HG02610 (cell line): ENCODE data around the gene PZP.
"Not testable (repeated sequence)": the region's sequence is repeated elsewhere in the genome, so short reads cannot be mapped to it uniquely, and the experiment has no call there.

ENCODE experiments used
- ATAC-seq: cut with Tn5 transposase; IDR thresholded peaks from one replicate; pipeline ENCODE4 v1.9.1; 2021; ENCODE audit warnings: mild to moderate bottlenecking, moderate library complexity; ENCODE audit not compliant: unreplicated experiment

PZP gene

GRCh38 chr12:9198012-9198411 lies 10.2 kb downstream of the PZP start:
- no peak for ATAC-seq

- no peak for ATAC-seq
These were observed 23.9 kb downstream of the PZP start for GRCh38 chr12:9184276-9184675.

- ATAC-seq: no peak
These were observed 27.4 kb downstream of the PZP start for GRCh38 chr12:9180810-9181209.

DNA sequence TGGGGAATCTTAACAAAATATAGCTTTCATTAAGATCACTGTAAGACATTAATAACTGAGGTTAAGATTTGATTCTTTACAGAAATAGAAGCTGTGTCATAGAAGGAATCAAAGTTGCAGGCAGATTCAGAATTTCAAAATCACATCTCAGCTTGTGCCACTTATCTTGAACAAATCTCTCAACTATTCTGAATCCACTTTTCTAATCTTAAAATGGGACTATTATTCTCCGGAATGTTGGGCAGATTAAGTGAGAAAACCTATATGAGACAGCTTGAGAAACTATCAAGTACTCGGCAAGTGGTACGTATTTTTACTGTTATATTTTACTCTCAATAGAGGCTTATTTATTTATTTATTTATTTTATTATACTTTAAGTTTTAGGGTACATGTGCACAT lies 28.4 kb downstream of the PZP start:
- ATAC-seq: no peak

DNA sequence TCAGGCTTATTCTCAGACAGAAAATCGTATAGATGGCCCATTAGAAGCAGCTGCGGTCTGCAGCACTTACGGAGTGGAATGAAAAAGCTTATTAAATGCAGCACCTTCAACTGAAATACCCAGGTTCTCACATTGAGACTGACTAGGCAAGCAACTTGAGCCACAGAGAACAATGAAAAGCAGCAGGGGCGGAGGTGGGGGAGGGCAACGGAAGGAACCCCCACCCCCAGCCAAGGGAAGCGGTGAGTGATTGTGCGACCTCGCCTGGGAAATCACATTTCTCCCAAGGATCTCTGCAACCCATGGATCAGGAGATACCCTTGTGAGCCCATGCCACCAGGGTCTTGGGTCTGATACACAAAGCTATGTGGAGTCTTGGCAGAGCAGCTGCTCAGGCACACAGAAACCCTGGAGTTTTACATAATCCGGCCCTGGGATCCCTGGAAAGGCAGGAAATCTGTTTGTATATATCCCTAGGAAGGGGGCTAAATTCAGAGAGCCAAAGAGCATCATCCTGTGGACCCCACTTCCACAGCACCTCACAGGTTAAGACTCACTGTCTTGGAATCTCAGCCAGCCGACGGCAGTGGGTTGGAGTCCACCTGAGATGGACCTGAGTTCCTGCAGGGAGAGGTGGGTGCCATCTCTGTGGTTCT lies 38.1 kb downstream of the PZP start:
- ATAC-seq: no peak

- not testable (repeated sequence) for ATAC-seq
These were observed 40.9 kb downstream of the PZP start for GRCh38 chr12:9167345-9167744.

GRCh38 chr12:9163392-9163791 lies 44.8 kb downstream of the PZP start:
- no peak for ATAC-seq

DNA sequence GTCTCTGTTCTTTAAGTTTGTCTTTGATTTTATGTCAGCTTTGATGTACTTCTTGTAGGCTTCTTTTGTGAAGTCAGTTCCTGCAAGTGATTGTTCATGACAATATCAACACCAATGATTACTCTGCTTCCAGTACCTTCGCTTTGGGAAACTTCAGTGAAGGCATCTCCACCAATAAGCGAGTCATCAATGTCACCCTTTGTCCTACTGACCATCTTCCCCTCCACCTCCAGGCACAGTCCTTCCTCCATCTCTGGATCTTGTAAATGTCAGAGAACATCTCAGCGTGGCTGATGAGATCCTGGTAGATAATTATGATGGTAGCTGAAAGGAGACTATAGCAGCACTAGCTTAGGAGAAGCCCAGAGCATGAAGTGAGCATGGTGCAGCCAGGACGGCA lies 52.1 kb downstream of the PZP start:
- ATAC-seq: no peak

GRCh38 chr12:9149372-9149771 lies 58.8 kb downstream of the PZP start:
- no peak for ATAC-seq

- no peak for ATAC-seq
These were observed 59.3 kb downstream of the PZP start for GRCh38 chr12:9148926-9149325.

GRCh38 chr12:9147461-9147860 lies 60.7 kb downstream of the PZP start:
- no peak for ATAC-seq

GRCh38 chr12:9144730-9145106 lies 63.5 kb downstream of the PZP start:
- no peak for ATAC-seq

DNA sequence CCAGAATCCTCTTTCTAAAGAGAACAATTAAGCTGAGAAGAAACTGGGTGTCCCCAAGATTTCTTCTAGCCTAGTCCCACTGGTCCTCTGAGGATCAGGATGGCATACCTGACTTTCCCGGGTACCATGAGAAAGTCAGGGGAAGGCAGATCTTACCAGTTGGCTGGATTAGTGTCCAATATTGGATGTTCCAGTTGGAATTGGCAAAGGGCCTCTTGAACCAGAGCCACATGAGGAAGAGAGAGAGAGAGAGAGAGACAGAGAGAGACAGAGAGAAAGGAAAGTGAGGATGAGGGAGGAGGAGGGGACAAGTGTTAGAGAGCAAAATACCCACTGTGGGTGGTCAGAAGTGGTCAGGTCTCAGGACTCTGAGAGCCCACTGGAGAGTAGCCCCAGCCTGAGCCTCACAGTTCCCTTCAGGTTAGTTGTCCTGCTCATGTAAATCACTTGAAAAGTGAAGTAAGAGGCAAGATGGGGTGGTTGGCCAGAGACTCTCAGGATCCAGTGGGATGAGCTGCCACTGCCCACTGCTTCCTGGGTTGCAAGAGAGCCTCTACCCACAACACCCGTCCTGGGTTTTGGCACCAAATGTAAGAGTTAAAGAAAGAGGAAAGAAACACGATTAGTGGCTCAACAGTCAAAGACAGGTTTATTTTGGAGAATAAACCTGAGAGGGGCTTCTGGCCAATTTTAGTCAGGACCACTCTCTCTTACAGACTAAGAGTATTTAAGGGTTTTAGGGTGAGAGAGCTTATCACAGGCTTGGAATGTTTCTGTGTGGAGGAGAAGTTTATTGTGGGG lies 64.1 kb downstream of the PZP start:
- no peak for ATAC-seq

DNA sequence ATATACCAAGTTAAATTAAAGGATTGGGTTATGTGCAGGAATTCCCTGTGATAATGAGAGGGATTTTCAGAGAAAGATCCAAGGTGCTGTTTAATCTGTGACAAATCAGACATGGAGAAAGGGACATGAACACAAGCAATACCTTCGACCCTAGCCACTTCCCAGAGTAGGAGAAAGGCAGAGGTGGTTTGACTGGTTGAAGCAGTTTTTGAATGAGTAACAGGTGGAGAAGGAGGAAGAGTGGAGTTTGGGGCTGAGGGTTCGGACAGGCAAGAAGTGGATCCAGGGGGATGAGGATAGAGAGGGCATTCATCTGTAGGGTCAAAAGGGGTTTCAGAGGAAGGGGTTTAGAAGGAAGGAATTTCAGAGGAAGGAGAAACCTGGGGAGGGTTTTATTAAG lies 65.1 kb downstream of the PZP start:
- no peak for ATAC-seq

DNA sequence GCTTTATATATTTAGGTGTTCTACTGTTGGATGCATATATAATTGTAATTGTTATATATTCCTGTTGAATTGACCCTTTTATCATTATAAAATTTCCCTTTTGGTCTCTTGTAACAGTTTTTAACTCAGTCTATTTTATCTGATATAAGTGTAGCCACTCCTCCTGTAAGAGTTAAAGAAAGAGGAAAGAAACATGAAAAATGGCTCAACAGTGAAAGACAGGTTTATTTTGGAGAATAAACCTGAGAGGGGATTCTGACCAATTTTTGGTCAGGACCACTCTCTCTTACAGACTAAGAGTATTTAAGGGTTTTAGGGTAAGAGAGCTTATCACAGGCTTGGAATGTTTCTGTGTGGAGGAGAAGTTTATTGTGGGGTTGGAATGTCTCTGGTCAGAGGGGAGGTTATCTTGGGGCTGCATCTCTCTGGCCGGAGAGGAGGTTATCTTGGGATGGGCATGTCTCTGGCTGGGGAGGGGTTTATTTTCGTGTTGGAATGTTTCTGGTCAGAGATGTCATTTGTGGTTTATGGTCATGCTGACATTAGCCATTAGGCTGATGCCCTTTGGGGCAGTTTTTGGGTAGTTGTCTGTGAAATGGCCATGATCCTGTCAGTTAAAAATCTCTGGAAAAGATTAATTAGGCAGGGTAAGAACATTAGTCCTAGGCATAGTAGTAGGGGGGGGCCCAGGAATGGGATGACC lies 68.5 kb downstream of the PZP start:
- ATAC-seq: not testable (repeated sequence)

GRCh38 chr12:9135903-9136310 lies 72.3 kb downstream of the PZP start:
- no peak for ATAC-seq

- ATAC-seq: no peak
These were observed 73.1 kb downstream of the PZP start for GRCh38 chr12:9134981-9135628.

DNA sequence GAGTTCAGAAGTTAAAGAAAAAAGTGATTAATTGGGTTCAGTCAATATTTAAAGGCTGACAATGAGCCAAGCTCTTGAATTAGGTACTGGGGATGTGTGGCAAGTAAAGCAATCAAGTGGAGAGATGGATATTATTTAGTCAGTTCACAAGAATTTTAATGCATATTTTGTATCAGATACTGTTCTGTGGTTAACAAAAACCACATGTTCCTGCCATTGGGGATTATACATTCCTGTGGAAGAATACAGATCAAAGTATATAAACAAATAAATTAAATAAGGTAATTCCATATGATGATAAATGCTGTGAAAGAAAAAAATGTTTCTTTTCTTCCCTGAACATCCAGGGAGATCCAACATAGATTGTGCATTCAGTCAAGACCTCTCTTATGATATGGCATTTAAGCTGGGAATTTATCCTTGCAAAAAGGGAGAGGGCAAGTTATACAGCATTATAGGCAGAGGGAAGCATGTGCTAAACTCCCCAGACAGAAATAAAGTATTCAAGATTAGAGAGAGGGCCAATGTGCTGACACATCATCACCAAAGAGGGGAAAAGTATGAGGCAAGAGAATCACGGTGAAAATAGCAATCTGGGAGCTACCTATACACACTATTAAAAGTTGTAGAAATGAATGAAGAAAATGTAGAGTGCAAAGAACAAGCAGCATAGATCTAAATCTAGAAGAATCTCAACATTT lies 74.8 kb downstream of the PZP start:
- ATAC-seq: no peak

DNA sequence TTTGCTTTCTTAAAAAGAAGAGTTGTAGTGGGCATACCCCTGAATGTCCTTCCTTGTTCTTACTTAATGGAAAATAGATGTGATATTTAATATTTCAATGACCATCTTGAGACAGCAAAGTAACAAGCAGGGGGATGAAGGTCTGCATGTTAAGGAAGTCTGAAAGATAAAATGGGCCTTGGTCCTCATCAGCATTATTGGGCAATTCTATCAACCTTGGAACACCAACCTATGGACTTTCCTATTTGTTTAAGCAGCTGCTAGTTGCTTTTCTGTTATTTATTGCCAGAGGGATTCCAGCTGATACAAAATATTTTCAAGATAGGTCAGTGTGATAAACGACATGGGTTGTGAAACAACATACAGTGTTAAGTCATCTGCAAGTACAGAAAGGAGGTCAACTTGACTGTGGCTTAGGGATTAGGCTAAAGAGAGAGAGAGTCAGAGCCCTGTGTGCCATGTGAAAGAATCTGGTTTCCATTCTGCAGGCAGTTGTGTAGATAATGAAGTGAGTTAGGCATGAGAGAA lies 76.1 kb downstream of the PZP start:
- ATAC-seq: no peak

- no peak for ATAC-seq
These were observed 78.0 kb downstream of the PZP start for GRCh38 chr12:9130244-9130643.
